K562 (cell line): ENCODE measurements around the gene KIF15. TPM values are rescaled to one million over a fixed set of nuclear protein-coding genes. Genes with fewer than 3 reads are reported as not detected.

ENCODE experiments used
- ADNP ChIP-seq: fragments of 200-800 bp; sonication (Bioruptor generic); IDR thresholded peaks from 2 replicates; pipeline ENCODE4 v1.6.1; 2016; ENCODE audit warnings: missing genetic modification characterization, missing compliant biosample characterization
- ARID1B ChIP-seq: fragments of 450-650 bp; IDR thresholded peaks from 2 replicates; pipeline ENCODE4 v1.6.1; 2016; ENCODE audit warnings: antibody characterized with exemption, mild to moderate bottlenecking, inconsistent platforms
- EWSR1 ChIP-seq: fragments of 450-650 bp; IDR thresholded peaks from 2 replicates; pipeline ENCODE4 v1.6.1; 2018; ENCODE audit warnings: borderline replicate concordance, mild to moderate bottlenecking, low read depth, moderate library complexity; ENCODE audit not compliant: partially characterized antibody
- MCM2 ChIP-seq: fragments of 450-650 bp; IDR thresholded peaks from 2 replicates; pipeline ENCODE4 v1.6.1; 2017; ENCODE audit warnings: low read depth, mild to moderate bottlenecking
- NELFE ChIP-seq: IDR thresholded peaks from 2 replicates; pipeline ENCODE4 v1.6.1; 2011; ENCODE audit warnings: mild to moderate bottlenecking; ENCODE audit not compliant: insufficient read depth, insufficient read length
- NFATC3 ChIP-seq: fragments of 450-650 bp; IDR thresholded peaks from 2 replicates; pipeline ENCODE4 v1.6.1; 2017; ENCODE audit warnings: mild to moderate bottlenecking
- NFE2L1 ChIP-seq: fragments of 450-650 bp; IDR thresholded peaks from 2 replicates; pipeline ENCODE4 v1.6.1; 2016; ENCODE audit warnings: missing genetic modification characterization, low read depth, mild to moderate bottlenecking, missing compliant biosample characterization, moderate library complexity, borderline replicate concordance
- NRF1 ChIP-seq, 2 experiments: fragments of 450-650 bp; IDR thresholded peaks in 1 of 2; conservative IDR thresholded peaks in 1 of 2; 2 replicates each; pipeline ENCODE4 v1.6.1; 2014; ENCODE audit warnings: mild to moderate bottlenecking in 2 of 2
- POLR3G ChIP-seq: IDR thresholded peaks from 2 replicates; pipeline ENCODE4 v1.6.1; 2011; ENCODE audit not compliant: insufficient read length, insufficient replicate concordance; ENCODE audit errors: extremely low read depth
- RCOR1 ChIP-seq, 2 experiments: IDR thresholded peaks; 2 replicates each; pipeline ENCODE4 v1.6.1; 2012; ENCODE audit warnings: low read depth in 2 of 2, low read length in 2 of 2, borderline replicate concordance in 1 of 2, improper control_type of control experiment in 1 of 2
- SIN3B ChIP-seq: fragments of 450-650 bp; IDR thresholded peaks from 2 replicates; pipeline ENCODE4 v1.6.1; 2017; ENCODE audit warnings: low read depth, mild to moderate bottlenecking, moderate library complexity
- SIX5 ChIP-seq, 2 experiments: IDR thresholded peaks; 2 replicates each; pipeline ENCODE4 v1.6.1; 2011; ENCODE audit warnings: low read length in 2 of 2, borderline replicate concordance in 1 of 2, low read depth in 1 of 2, mild to moderate bottlenecking in 1 of 2, moderate library complexity in 1 of 2; ENCODE audit not compliant: insufficient read depth in 1 of 2
- SMARCA5 ChIP-seq: fragments of 450-650 bp; IDR thresholded peaks from 2 replicates; pipeline ENCODE4 v1.6.1; 2016
- SNRNP70 ChIP-seq: fragments of 200-400 bp; formaldehyde crosslinking; optimal IDR thresholded peaks from 2 replicates; pipeline ENCODE3; 2017; ENCODE audit warnings: low read depth, low read length
- SRSF3 ChIP-seq: fragments of 200-400 bp; formaldehyde crosslinking; IDR thresholded peaks from 2 replicates; pipeline ENCODE4 v1.6.1; 2016; ENCODE audit warnings: mild to moderate bottlenecking, low read length, moderate library complexity; ENCODE audit not compliant: insufficient read depth
- TAF1 ChIP-seq: IDR thresholded peaks from 2 replicates; pipeline ENCODE4 v1.6.1; 2011; ENCODE audit warnings: mild to moderate bottlenecking, low read length, moderate library complexity; ENCODE audit not compliant: insufficient read depth, control insufficient read depth, severe bottlenecking; ENCODE audit errors: extremely low read depth
- TCF15 ChIP-seq: fragments of 250-450 bp; sonication (Bioruptor Pico); IDR thresholded peaks from 2 replicates; pipeline ENCODE4 v1.8.0; 2022; ENCODE audit warnings: moderate library complexity, mild to moderate bottlenecking, inconsistent platforms
- TEAD4 ChIP-seq, 2 experiments: sonication (generic) in 1 of 2; formaldehyde crosslinking in 1 of 2; IDR thresholded peaks; 2 replicates each; pipeline versions ENCODE4 v1.6.1 to v1.8.0; 2012 to 2022; ENCODE audit warnings: borderline replicate concordance in 1 of 2, inconsistent platforms in 1 of 2, low read length in 1 of 2, mild to moderate bottlenecking in 1 of 2, missing genetic modification reagents in 1 of 2
- ZBTB1 ChIP-seq: sonication (generic); formaldehyde crosslinking; IDR thresholded peaks from 2 replicates; pipeline ENCODE4 v1.8.1; 2023; ENCODE audit warnings: missing genetic modification reagents, low read depth, mild to moderate bottlenecking, borderline replicate concordance
- ZNF12 ChIP-seq: sonication (generic); formaldehyde crosslinking; IDR thresholded peaks from 2 replicates; pipeline ENCODE4 v1.4.0; 2020; ENCODE audit warnings: mild to moderate bottlenecking, missing genetic modification reagents
- ZNF282 ChIP-seq: sonication (generic); formaldehyde crosslinking; IDR thresholded peaks from 2 replicates; pipeline ENCODE4 v1.8.1; 2023; ENCODE audit warnings: missing genetic modification reagents
- ZNF408 ChIP-seq: fragments of 250-450 bp; sonication (Bioruptor Pico); IDR thresholded peaks from 2 replicates; pipeline ENCODE4 v1.4.0; 2020; ENCODE audit warnings: low read depth, mild to moderate bottlenecking, moderate library complexity
- ZNF695 ChIP-seq: fragments of 450-650 bp; formaldehyde crosslinking; IDR thresholded peaks from 2 replicates; pipeline ENCODE4 v1.4.0; 2020; ENCODE audit warnings: mild to moderate bottlenecking, moderate library complexity
- ZNF75A ChIP-seq: fragments of 450-650 bp; formaldehyde crosslinking; IDR thresholded peaks from 2 replicates; pipeline ENCODE4 v1.4.0; 2020; ENCODE audit warnings: mild to moderate bottlenecking
- ZNF785 ChIP-seq: fragments of 250-450 bp; sonication (Bioruptor Pico); IDR thresholded peaks from 2 replicates; pipeline ENCODE4 v1.4.0; 2020; ENCODE audit warnings: mild to moderate bottlenecking
- polyA plus RNA-seq, 8 experiments: library from polyadenylated mRNA; depleted of rRNA in 4 of 8; stranded (reverse) in 5 of 8; unstranded in 3 of 8; fragments of >200 nt; fragmentation: Nextera tagmentation in 2 of 8; fragmentation: Illumina TruSeq in 1 of 8; extraction: Ambion mirVana in 2 of 8; extraction: Trizol in 1 of 8; gene quantifications; 2 replicates each; pipeline versions ENCODE4 v1.2.1 to v1.2.3, GENCODE V29; 2011 to 2014; ENCODE audit warnings: inconsistent platforms in 1 of 8, missing spikeins in 1 of 8
- total RNA-seq, 7 experiments: library from RNA; depleted of rRNA in 6 of 7; stranded (reverse); fragments of >200 nt in 6 of 7; fragmentation: Illumina TruSeq in 2 of 7; extraction: Trizol in 2 of 7; gene quantifications; 2 replicates each; pipeline versions ENCODE4 v1.2.1 to v1.2.3, GENCODE V29; 2011 to 2021; ENCODE audit warnings: low replicate concordance in 1 of 7
- TF ChIP-seq, protein P1 (sequence below): fragments of 200-800 bp; sonication (Bioruptor generic); IDR thresholded peaks from 2 replicates; pipeline ENCODE4 v1.6.1; 2017; ENCODE audit warnings: missing genetic modification characterization, missing compliant biosample characterization
- TF ChIP-seq, protein P2 (sequence below): fragments of 450-650 bp; formaldehyde crosslinking; IDR thresholded peaks from 2 replicates; pipeline ENCODE4 v1.4.0; 2020; ENCODE audit warnings: mild to moderate bottlenecking, moderate library complexity

Gene KIF15
- total and polyA plus RNA-seq, 9 of the 15 experiments (the other 6 are each of a cell fraction or from before 2014, with no cell fraction given) = 9.0 to 45.9 (median 26.0) TPM

GRCh38 chr3:44729384-44729910 lies 32.1 kb upstream of the KIF15 start, which contains the start of gene ZNF501 (continued):
- TF ChIP-seq SNRNP70 (no peak), TEAD4 (IDR thresholded peaks at IDR 0.05; ENCODE audit: low read length) (no peak), TEAD4 (CRISPR knock-in tag; IDR thresholded peaks at IDR 0.05; ENCODE audit: borderline replicate concordance) (no peak), TAF1 (peak; percentile 73), POLR3G (no peak), NRF1 (conservative IDR thresholded peaks at IDR 0.05 in 1 of 2, IDR thresholded peaks at IDR 0.05 in 1 of 2) (peak; percentile 78 to 83), ZNF282 (CRISPR knock-in tag) (no peak), RCOR1 (IDR thresholded peaks at IDR 0.05; ENCODE audit: borderline replicate concordance in 1 of 2, low read depth in 2 of 2, low read length in 2 of 2) (peak in 1 of 2 experiments; percentile 66; a peak in 2 of 4 replicates), NFE2L1 (no peak), ZBTB1 (CRISPR knock-in tag) (no peak), NFATC3 (no peak), TCF15 (CRISPR knock-in tag) (no peak), MCM2 (no peak), ZNF785 (CRISPR knock-in tag) (no peak), ZNF695 (CRISPR knock-in tag) (no peak), NELFE (no peak), EWSR1 (no peak), ZNF75A (CRISPR knock-in tag) (no peak), SIX5 (IDR thresholded peaks at IDR 0.05; ENCODE audit: borderline replicate concordance in 1 of 2, insufficient read depth in 1 of 2, low read depth in 1 of 2, low read length in 2 of 2) (no peak; a peak in 1 of 4 replicates), SRSF3 (no peak), SMARCA5 (no peak), ZNF408 (CRISPR knock-in tag) (no peak), ARID1B (peak; percentile 10; the same call in 1 of the 2 replicates), ADNP (tag) (no peak), ZNF12 (CRISPR knock-in tag) (peak; percentile 92), SIN3B (peak; percentile 84; the same call in 1 of the 2 replicates)
- TF ChIP-seq, protein P1, sequence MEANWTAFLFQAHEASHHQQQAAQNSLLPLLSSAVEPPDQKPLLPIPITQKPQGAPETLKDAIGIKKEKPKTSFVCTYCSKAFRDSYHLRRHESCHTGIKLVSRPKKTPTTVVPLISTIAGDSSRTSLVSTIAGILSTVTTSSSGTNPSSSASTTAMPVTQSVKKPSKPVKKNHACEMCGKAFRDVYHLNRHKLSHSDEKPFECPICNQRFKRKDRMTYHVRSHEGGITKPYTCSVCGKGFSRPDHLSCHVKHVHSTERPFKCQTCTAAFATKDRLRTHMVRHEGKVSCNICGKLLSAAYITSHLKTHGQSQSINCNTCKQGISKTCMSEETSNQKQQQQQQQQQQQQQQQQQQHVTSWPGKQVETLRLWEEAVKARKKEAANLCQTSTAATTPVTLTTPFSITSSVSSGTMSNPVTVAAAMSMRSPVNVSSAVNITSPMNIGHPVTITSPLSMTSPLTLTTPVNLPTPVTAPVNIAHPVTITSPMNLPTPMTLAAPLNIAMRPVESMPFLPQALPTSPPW = peak; percentile 28; the same call in 1 of the 2 replicates
- TF ChIP-seq, protein P2, sequence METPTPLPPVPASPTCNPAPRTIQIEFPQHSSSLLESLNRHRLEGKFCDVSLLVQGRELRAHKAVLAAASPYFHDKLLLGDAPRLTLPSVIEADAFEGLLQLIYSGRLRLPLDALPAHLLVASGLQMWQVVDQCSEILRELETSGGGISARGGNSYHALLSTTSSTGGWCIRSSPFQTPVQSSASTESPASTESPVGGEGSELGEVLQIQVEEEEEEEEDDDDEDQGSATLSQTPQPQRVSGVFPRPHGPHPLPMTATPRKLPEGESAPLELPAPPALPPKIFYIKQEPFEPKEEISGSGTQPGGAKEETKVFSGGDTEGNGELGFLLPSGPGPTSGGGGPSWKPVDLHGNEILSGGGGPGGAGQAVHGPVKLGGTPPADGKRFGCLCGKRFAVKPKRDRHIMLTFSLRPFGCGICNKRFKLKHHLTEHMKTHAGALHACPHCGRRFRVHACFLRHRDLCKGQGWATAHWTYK = peak; percentile 66; the same call in 1 of the 2 replicates
